Cardiac septum (tissue), 1 donor: ENCODE results near the gene CDKN3. TPM values are rescaled to one million over a fixed set of nuclear protein-coding genes. Genes with fewer than 3 reads are reported as not detected.
"Not testable (repeated sequence)": the region's sequence is repeated elsewhere in the genome, so short reads cannot be mapped to it uniquely, and the experiment has no call there.

ENCODE experiments used
- DNase-seq: peaks from one replicate; pipeline ENCODE4 v3.0.0-alpha.2; 2020; ENCODE audit warnings: low spot score
- intact Hi-C: fragments of 100-400 bp; cut with DNase I; formaldehyde crosslinking; loops from one replicate; pipeline ENCODE4 v1.14.0; 2022
- total RNA-seq: library from RNA; stranded (reverse); fragmentation: NEBNext Ultra II Directional; extraction: Animal tissue kit (Norgen Biotek cat#: 25700); gene quantifications from one replicate; pipeline ENCODE4 v1.2.1, GENCODE V29; 2021
- donor health status: DM: no; HTN: no; CAD: no.

The CDKN3 gene
- total RNA-seq, 1 donor from 2014 or later, result 4.7 TPM

- no peak for DNase-seq
- intact Hi-C loops, result no loop called here
These were observed 28.5 kb upstream of the CDKN3 start for GRCh38 chr14:54368291-54368690.

GRCh38 chr14:54369343-54369742 lies 27.5 kb upstream of the CDKN3 start:
- no peak for DNase-seq
- intact Hi-C loops, result no loop called here

- no peak for DNase-seq
- intact Hi-C loops, result no loop called here
These were observed 26.2 kb upstream of the CDKN3 start for GRCh38 chr14:54370323-54371198.

GRCh38 chr14:54374117-54374884 lies 22.5 kb upstream of the CDKN3 start:
- no peak for DNase-seq

GRCh38 chr14:54377501-54377900 lies 19.3 kb upstream of the CDKN3 start:
- intact Hi-C loops, result no loop called here
- no peak for DNase-seq

More at GRCh38 chr14:54374117-54374884, 22.5 kb upstream of the CDKN3 start:
- intact Hi-C loops, result no loop called here

- intact Hi-C loops, DNase-seq: not testable (repeated sequence)
These were observed 17.9 kb upstream of the CDKN3 start for GRCh38 chr14:54378893-54379292.

GRCh38 chr14:54380558-54380957 lies 16.2 kb upstream of the CDKN3 start:
- DNase-seq, intact Hi-C loops: not testable (repeated sequence)

- intact Hi-C loops, result no loop called here
These were observed 15.0 kb upstream of the CDKN3 start for GRCh38 chr14:54381821-54382220.

GRCh38 chr14:54383835-54384234 lies 13.0 kb upstream of the CDKN3 start:
- DNase-seq, result no peak
- intact Hi-C loops, result no loop called here

More at GRCh38 chr14:54381821-54382220, 15.0 kb upstream of the CDKN3 start:
- DNase-seq, result no peak

GRCh38 chr14:54385556-54385955 lies 11.3 kb upstream of the CDKN3 start:
- no peak for DNase-seq
- intact Hi-C loops, result no loop called here

GRCh38 chr14:54387328-54387727 lies 9.5 kb upstream of the CDKN3 start:
- DNase-seq, result no peak

GRCh38 chr14:54392131-54392859 lies 4.5 kb upstream of the CDKN3 start:
- intact Hi-C loops, result no loop called here
- DNase-seq, result no peak

More at GRCh38 chr14:54387328-54387727, 9.5 kb upstream of the CDKN3 start:
- intact Hi-C loops, result no loop called here

- intact Hi-C loops, DNase-seq: not testable (repeated sequence)
These were observed 3.6 kb upstream of the CDKN3 start for GRCh38 chr14:54392986-54393884.

GRCh38 chr14:54394596-54394995 lies 2.2 kb upstream of the CDKN3 start:
- DNase-seq, result no peak
- intact Hi-C loops, result no loop called here

GRCh38 chr14:54395284-54395683 lies 1.5 kb upstream of the CDKN3 start:
- intact Hi-C loops, result loop anchor here (5.0 kb wide), 1 partner anchor 92 kb away; the partner anchor contains the start of gene GMFB
- DNase-seq, result no peak

- DNase-seq, result no peak
- intact Hi-C loops, result loop anchor here (5.0 kb wide), 1 partner anchor 92 kb away; the partner anchor contains the start of gene GMFB
These were observed 1.1 kb upstream of the CDKN3 start for GRCh38 chr14:54395716-54396115.

- intact Hi-C loops, result loop anchor here (5.0 kb wide), 1 partner anchor 91 kb away; the partner anchor contains the start of gene GMFB
These were observed 669 bp upstream of the CDKN3 start for GRCh38 chr14:54396183-54396492.

GRCh38 chr14:54399560-54399959 lies 2.8 kb downstream of the CDKN3 start:
- intact Hi-C loops, result loop anchor here (5.0 kb wide), 1 partner anchor 88 kb away; the partner anchor contains the start of gene GMFB
- no peak for DNase-seq

More at GRCh38 chr14:54396183-54396492, 669 bp upstream of the CDKN3 start:
- no peak for DNase-seq
